BJ (cell line): ENCODE data around the gene BLOC1S1. TPM values are rescaled to one million over a fixed set of nuclear protein-coding genes. Genes with fewer than 3 reads are reported as not detected.

Experiments
- CTCF ChIA-PET: fragments of 350-600 bp; formaldehyde crosslinking; extraction: SDS; loops from one replicate; lab custom pipeline; 2021; ENCODE audit warnings: antibody characterized with exemption, inconsistent platforms; lab: Yijun Ruan, JAX
- POLR2A ChIA-PET: fragments of 300-600 bp; sonication (Branson Sonifier 250); formaldehyde crosslinking; extraction: SDS; loops from one replicate; lab custom pipeline; 2021; ENCODE audit warnings: antibody characterized with exemption; lab: Charles Lee
- DNase-seq: peaks from one replicate; pipeline ENCODE4 v3.0.0-alpha.2; 2011; ENCODE audit warnings: low read depth
- H3K27me3 ChIP-seq: 2 replicates; pipeline ENCODE4 v1.6.0; 2011; ENCODE audit warnings: low read length; ENCODE audit not compliant: control insufficient read depth, insufficient read depth
- H3K36me3 ChIP-seq: 2 replicates; pipeline ENCODE4 v1.5.1; 2011; ENCODE audit warnings: low read length; ENCODE audit not compliant: control insufficient read depth, insufficient read depth
- H3K4me3 ChIP-seq: 2 replicates; pipeline ENCODE4 v1.5.1; 2011; ENCODE audit warnings: low read depth, mild to moderate bottlenecking, control low read depth, low read length
- CTCF ChIP-seq: IDR thresholded peaks from 2 replicates; pipeline ENCODE4 v1.5.1; 2011; ENCODE audit warnings: low read depth, mild to moderate bottlenecking, control low read depth, inconsistent platforms, low read length, moderate library complexity; ENCODE audit not compliant: insufficient read depth
- polyA plus RNA-seq: library from polyadenylated mRNA; depleted of rRNA; stranded (reverse); fragments of >200 nt; gene quantifications from 2 replicates; pipeline ENCODE4 v1.2.3, GENCODE V29; 2011

BLOC1S1 gene
- polyA plus RNA-seq, 1 experiment = 172 TPM

GRCh38 chr12:55697686-55698085 lies 18.2 kb upstream of the BLOC1S1 start:
- Histone ChIP-seq H3K27me3 (no peaks in the 10 kb centered on the region), H3K4me3 (no peak overlapping the region), H3K36me3 (no peaks in the 10 kb centered on the region)
- POLR2A ChIA-PET = interaction anchor here (0.6 kb wide), 1 partner anchor 21 kb away, joined by 4 read pairs; no protein-coding TSS in a partner anchor
- CTCF ChIA-PET = interaction anchor here (1.3 to 2.5 kb wide), 2 partner anchors 9 to 16 kb away, joined by 3 to 5 read pairs; a partner anchor contains a TSS
- TF ChIP-seq CTCF = no peak
- DNase-seq = no peak

DNA sequence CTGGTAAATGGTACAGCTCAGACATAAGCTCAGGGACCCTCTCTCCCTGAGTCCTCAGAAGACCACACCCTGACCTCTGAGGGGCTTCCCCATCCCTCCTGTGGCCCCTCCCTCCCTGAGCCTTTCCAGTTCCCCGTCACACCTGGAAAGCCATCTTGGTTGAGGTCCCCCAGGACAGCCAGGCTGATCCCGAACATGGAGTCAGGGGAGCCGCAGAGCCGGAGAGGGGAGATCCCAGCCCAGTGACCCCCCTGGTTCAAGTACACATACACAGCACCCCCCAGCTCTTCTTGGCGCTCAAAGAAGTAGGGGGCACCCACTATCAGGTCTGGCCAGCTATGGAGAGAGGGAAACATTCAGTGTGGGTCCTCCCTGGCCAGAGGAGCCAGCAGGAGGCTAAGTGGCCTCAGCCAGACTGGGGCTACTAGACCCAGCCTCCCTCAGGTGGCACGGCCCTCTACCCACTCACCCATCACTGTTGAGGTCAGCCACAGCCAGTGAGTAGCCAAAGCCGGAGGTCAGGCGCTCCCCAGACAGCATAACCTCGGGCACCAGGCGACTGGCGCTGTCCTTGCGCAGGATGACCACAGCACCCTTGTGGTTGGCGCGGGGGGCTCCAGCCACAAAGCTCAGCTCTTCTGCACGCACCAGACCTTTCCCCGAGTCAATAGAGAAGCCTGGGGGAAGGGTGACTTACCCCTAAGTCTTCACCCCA lies 17.4 kb upstream of the BLOC1S1 start:
- H3K27me3 ChIP-seq = no peaks in the 10 kb centered on the region
- ChIA-PET CTCF (interaction anchor here (1.3 to 2.5 kb wide), 2 partner anchors 8 to 17 kb away, joined by 3 to 5 read pairs; a partner anchor contains a TSS), POLR2A (interaction anchor here (0.6 kb wide), 1 partner anchor 21 kb away, joined by 4 read pairs; no protein-coding TSS in a partner anchor)
- TF ChIP-seq CTCF = no peak
- DNase-seq = no peak
- H3K4me3 ChIP-seq = no peak overlapping the region
- H3K36me3 ChIP-seq = no peaks in the 10 kb centered on the region

GRCh38 chr12:55698965-55699364 lies 16.9 kb upstream of the BLOC1S1 start:
- no peak for TF ChIP-seq CTCF
- H3K4me3 ChIP-seq = no peak overlapping the region
- H3K27me3 ChIP-seq = no peaks in the 10 kb centered on the region
- DNase-seq = no peak
- H3K36me3 ChIP-seq = no peaks in the 10 kb centered on the region
- POLR2A ChIA-PET = no interaction called here
- CTCF ChIA-PET = interaction anchor here (1.3 to 2.5 kb wide), 3 partner anchors 7 to 17 kb away, joined by 3 to 5 read pairs (median 5); a partner anchor contains a TSS

GRCh38 chr12:55699471-55700055 lies 16.3 kb upstream of the BLOC1S1 start:
- no peak for TF ChIP-seq CTCF
- no peaks in the 10 kb centered on the region for H3K27me3 ChIP-seq
- no peak for DNase-seq
- ChIA-PET CTCF (interaction anchor here (0.6 to 1.9 kb wide), 3 partner anchors 12 to 53 kb away, joined by 3 to 5 read pairs (median 5); no protein-coding TSS in a partner anchor), POLR2A (no interaction called here)
- no peak overlapping the region for H3K4me3 ChIP-seq
- H3K36me3 ChIP-seq = no peaks in the 10 kb centered on the region
